ENCODE measurements around the gene AHRR.

The AHRR gene

GRCh38 chr5:302966-303365 is 18.5 kb upstream of the AHRR start:
- TF ChIP-seq REST (IDR thresholded peaks at IDR 0.05; ENCODE audit: insufficient read depth in 1 of 2, low read depth in 2 of 2, low read length in 2 of 2) (no peak), TAF1 (IDR thresholded peaks at IDR 0.05; ENCODE audit: borderline replicate concordance, insufficient read depth, low read length) (no peak), SIN3A (IDR thresholded peaks at IDR 0.05; ENCODE audit: borderline replicate concordance, insufficient read depth, low read length) (no peak), FOXP2 (optimal IDR thresholded peaks at IDR 0.05; ENCODE audit: borderline replicate concordance, extremely low read depth, extremely low read length, insufficient read depth) (no peak), POLR2AphosphoS5 (IDR thresholded peaks at IDR 0.05; ENCODE audit: low read depth, low read length) (no peak)

GRCh38 chr5:305050-305449 is 16.5 kb upstream of the AHRR start:
- TF ChIP-seq REST (IDR thresholded peaks at IDR 0.05; ENCODE audit: insufficient read depth in 1 of 2, low read depth in 2 of 2, low read length in 2 of 2) (no peak), POLR2AphosphoS5 (IDR thresholded peaks at IDR 0.05; ENCODE audit: low read depth, low read length) (no peak), FOXP2 (optimal IDR thresholded peaks at IDR 0.05; ENCODE audit: borderline replicate concordance, extremely low read depth, extremely low read length, insufficient read depth) (no peak)

- TF ChIP-seq FOXP2 (optimal IDR thresholded peaks at IDR 0.05; ENCODE audit: borderline replicate concordance, extremely low read depth, extremely low read length, insufficient read depth): no peak
- TF ChIP-seq TAF1 (IDR thresholded peaks at IDR 0.05; ENCODE audit: borderline replicate concordance, insufficient read depth, low read length): no peak
- TF ChIP-seq SIN3A (IDR thresholded peaks at IDR 0.05; ENCODE audit: borderline replicate concordance, insufficient read depth, low read length): no peak
- TF ChIP-seq REST (IDR thresholded peaks at IDR 0.05; ENCODE audit: insufficient read depth in 1 of 2, low read depth in 2 of 2, low read length in 2 of 2): no peak
- TF ChIP-seq POLR2AphosphoS5 (IDR thresholded peaks at IDR 0.05; ENCODE audit: low read depth, low read length): no peak
Measured at GRCh38 chr5:305459-305858, 16.1 kb upstream of the AHRR start.

GRCh38 chr5:306011-306805 is 15.3 kb upstream of the AHRR start:
- TF ChIP-seq REST (IDR thresholded peaks at IDR 0.05; ENCODE audit: insufficient read depth in 1 of 2, low read depth in 2 of 2, low read length in 2 of 2) (no peak), SIN3A (IDR thresholded peaks at IDR 0.05; ENCODE audit: borderline replicate concordance, insufficient read depth, low read length) (no peak), FOXP2 (optimal IDR thresholded peaks at IDR 0.05; ENCODE audit: borderline replicate concordance, extremely low read depth, extremely low read length, insufficient read depth) (no peak), POLR2AphosphoS5 (IDR thresholded peaks at IDR 0.05; ENCODE audit: low read depth, low read length) (no peak), TAF1 (IDR thresholded peaks at IDR 0.05; ENCODE audit: borderline replicate concordance, insufficient read depth, low read length) (no peak)

Measured in PFSK-1 (cell line).